HG02938 (cell line): Measurements from ENCODE around the gene ROR2.

Experiments used
- ATAC-seq: cut with Tn5 transposase; IDR thresholded peaks from one replicate; pipeline ENCODE4 v1.9.1; 2021; ENCODE audit warnings: mild to moderate bottlenecking, moderate library complexity; ENCODE audit not compliant: unreplicated experiment

Gene ROR2

GRCh38 chr9:91843623-91844148, 106.3 kb downstream of the ROR2 start:
- no peak for ATAC-seq

- no peak for ATAC-seq
Observed at GRCh38 chr9:91843093-91843492, 106.9 kb downstream of the ROR2 start.

GRCh38 chr9:91842358-91843049, 107.5 kb downstream of the ROR2 start:
- ATAC-seq, result no peak

GRCh38 chr9:91841591-91841990, 108.4 kb downstream of the ROR2 start:
- ATAC-seq, result no peak

GRCh38 chr9:91840882-91841281, 109.1 kb downstream of the ROR2 start:
- no peak for ATAC-seq

- ATAC-seq, result no peak
Observed at GRCh38 chr9:91840469-91840868, 109.6 kb downstream of the ROR2 start.

GRCh38 chr9:91839926-91840465, 110.0 kb downstream of the ROR2 start:
- ATAC-seq, result no peak

GRCh38 chr9:91837981-91838731, 111.9 kb downstream of the ROR2 start:
- no peak for ATAC-seq

- ATAC-seq, result no peak
Observed at GRCh38 chr9:91836515-91836914, 113.5 kb downstream of the ROR2 start.

- ATAC-seq, result no peak
Observed at GRCh38 chr9:91835632-91836031, 114.4 kb downstream of the ROR2 start.

- no peak for ATAC-seq
Observed at GRCh38 chr9:91835216-91835615, 114.8 kb downstream of the ROR2 start.

- no peak for ATAC-seq
Observed at GRCh38 chr9:91834740-91835139, 115.3 kb downstream of the ROR2 start.

GRCh38 chr9:91833878-91834255, 116.2 kb downstream of the ROR2 start:
- no peak for ATAC-seq

GRCh38 chr9:91833096-91833877, 116.7 kb downstream of the ROR2 start:
- no peak for ATAC-seq

- ATAC-seq, result no peak
Observed at GRCh38 chr9:91832322-91832721, 117.7 kb downstream of the ROR2 start.

- ATAC-seq, result no peak
Observed at GRCh38 chr9:91825866-91826265, 124.2 kb downstream of the ROR2 start.

GRCh38 chr9:91825422-91825821, 124.6 kb downstream of the ROR2 start:
- no peak for ATAC-seq

- ATAC-seq, result no peak
Observed at GRCh38 chr9:91824601-91825305, 125.3 kb downstream of the ROR2 start.

GRCh38 chr9:91824151-91824550, 125.9 kb downstream of the ROR2 start:
- ATAC-seq, result no peak
